Effector memory CD4-positive, alpha-beta T cell (primary cell): ENCODE measurements around the gene STARD5.

Experiments
- DNase-seq, 3 donors: peaks; one replicate each; pipeline ENCODE4 v3.0.0-alpha.2; 2020
- H3K27ac ChIP-seq: 2 replicates; pipeline ENCODE4 v1.7.0; 2013; ENCODE audit warnings: mild to moderate bottlenecking, low read length, moderate library complexity; ENCODE audit not compliant: insufficient read depth, poor library complexity, severe bottlenecking
- H3K27me3 ChIP-seq: replicated peaks from 2 replicates; pipeline ENCODE4 v1.7.0; 2013; ENCODE audit warnings: mild to moderate bottlenecking, low read length; ENCODE audit not compliant: insufficient read depth, control insufficient read depth, poor library complexity, severe bottlenecking
- H3K36me3 ChIP-seq: 2 replicates; pipeline ENCODE4 v1.7.0; 2013; ENCODE audit warnings: mild to moderate bottlenecking, low read length, moderate library complexity; ENCODE audit not compliant: control insufficient read depth, insufficient read depth
- H3K4me1 ChIP-seq: 2 replicates; pipeline ENCODE4 v1.7.0; 2013; ENCODE audit warnings: low read length, mild to moderate bottlenecking; ENCODE audit not compliant: control insufficient read depth, insufficient read depth, poor library complexity, severe bottlenecking
- H3K4me3 ChIP-seq: 2 replicates; pipeline ENCODE4 v1.7.0; 2013; ENCODE audit warnings: low read length, low read depth, mild to moderate bottlenecking; ENCODE audit not compliant: insufficient read depth, poor library complexity, severe bottlenecking
- H3K9me3 ChIP-seq: 2 replicates; pipeline ENCODE4 v1.7.0; 2013; ENCODE audit warnings: mild to moderate bottlenecking, low read length, moderate library complexity; ENCODE audit not compliant: control insufficient read depth

STARD5 gene

GRCh38 chr15:81278306-81279029 is 45.5 kb downstream of the STARD5 start:
- Histone ChIP-seq H3K4me1 (peaks cover 8% of the 10 kb centered on the region), H3K4me3 (no peak overlapping the region), H3K9me3 (no peaks in the 10 kb centered on the region), H3K27me3 (no peaks in the 10 kb centered on the region), H3K27ac (no peak overlapping the region), H3K36me3 (no peaks in the 10 kb centered on the region)
- DNase-seq: no peak

DNA sequence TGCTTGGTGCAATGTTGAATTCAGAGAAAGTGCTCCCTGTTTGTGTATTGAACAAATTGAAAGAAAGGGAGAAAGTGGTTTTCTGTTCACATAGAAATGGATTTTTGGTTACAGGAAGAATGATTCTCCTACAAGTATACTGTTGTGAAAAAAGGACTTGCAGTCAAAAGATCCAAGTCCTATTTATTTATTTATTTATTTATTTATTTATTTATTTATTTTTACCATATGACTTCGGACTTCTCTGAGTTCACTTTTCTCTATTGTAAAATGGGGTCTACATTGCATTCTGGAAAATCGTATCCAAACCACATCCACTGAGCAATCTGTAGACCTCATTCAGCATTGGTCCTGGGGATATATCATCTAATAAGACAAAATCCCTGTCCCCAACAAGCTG is 46.1 kb downstream of the STARD5 start:
- peaks cover 8% of the 10 kb centered on the region for H3K4me1 ChIP-seq
- no peaks in the 10 kb centered on the region for H3K36me3 ChIP-seq
- no peaks in the 10 kb centered on the region for H3K9me3 ChIP-seq
- H3K27me3 ChIP-seq: no peaks in the 10 kb centered on the region
- no peak overlapping the region for H3K4me3 ChIP-seq
- no peak for DNase-seq
- no peak overlapping the region for H3K27ac ChIP-seq

GRCh38 chr15:81276967-81277366 is 47.0 kb downstream of the STARD5 start:
- Histone ChIP-seq H3K27ac (no peak overlapping the region), H3K9me3 (no peaks in the 10 kb centered on the region), H3K4me3 (no peak overlapping the region), H3K36me3 (no peaks in the 10 kb centered on the region), H3K27me3 (no peaks in the 10 kb centered on the region), H3K4me1 (peaks cover 8% of the 10 kb centered on the region)
- DNase-seq: no peak

DNA sequence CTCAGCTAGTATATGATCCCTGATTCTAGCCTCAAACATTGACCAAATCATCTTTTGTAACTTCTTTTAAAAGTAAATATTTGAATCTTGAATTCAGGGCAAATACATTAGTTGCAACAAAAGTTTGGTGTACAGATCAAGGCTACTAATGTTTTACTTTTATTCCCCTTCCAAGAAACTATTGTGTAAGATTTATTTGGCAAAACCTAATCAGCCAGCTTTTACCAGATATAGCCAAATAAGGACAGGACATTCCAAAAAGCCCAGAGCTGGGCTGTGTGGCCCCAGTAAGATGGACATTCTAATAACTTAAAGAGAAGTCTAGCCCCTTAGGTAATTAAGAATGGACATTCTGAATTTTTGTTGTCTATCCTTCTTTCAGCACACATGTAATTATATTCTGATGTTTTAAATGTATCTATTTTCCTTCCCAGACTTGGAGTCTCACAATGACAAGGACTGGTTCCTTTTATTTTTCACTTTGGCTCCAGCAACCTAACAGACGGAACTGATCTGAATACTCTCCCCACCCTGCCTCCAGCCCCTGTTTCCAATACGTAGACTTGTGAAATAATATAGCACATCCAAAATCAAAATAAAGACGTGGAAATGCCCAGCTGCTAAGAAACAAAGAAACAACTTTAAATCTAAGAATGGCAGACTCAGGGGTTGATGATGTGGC is 48.1 kb downstream of the STARD5 start:
- H3K9me3 ChIP-seq: no peaks in the 10 kb centered on the region
- no peak overlapping the region for H3K27ac ChIP-seq
- H3K27me3 ChIP-seq: no peaks in the 10 kb centered on the region
- DNase-seq: no peak
- H3K4me1 ChIP-seq: peaks cover 8% of the 10 kb centered on the region
- no peaks in the 10 kb centered on the region for H3K36me3 ChIP-seq
- no peak overlapping the region for H3K4me3 ChIP-seq

DNA sequence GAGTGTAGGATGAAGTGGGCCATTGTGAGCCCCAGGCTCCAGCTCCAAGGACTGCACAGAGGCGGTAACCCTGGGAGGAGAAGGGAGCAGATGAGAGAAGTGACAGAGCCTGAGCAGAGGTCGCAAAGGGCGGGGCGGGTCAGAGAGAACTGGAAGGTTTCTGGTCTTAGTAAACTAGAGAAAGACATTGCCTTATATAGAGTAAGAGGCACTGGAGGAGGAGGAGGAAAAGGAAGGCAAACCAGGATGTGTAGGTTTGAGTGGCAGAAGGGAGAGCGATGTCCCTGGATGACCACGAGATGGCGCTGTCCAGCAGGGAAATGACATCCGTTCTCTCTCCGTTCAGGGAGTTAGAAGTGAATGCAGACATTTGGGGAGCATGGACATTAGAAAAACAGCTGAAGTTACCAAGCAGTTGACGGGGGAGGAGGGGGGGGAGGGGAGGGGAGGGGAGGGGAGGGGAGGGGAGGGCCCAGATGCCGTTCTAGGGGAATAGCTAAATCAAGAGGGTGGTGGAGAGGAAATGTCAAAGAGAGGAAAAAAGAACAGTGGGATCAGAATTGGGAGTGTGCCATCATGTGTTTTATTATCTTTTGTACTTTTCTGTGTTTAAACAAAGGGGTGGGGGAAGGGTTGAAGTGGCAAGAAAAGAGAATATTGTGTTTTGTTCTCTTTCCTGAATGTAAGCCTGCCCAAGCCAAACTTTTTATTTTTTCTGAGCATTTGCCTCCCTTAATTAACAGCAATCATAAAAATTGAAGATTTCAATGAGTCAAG is 48.8 kb downstream of the STARD5 start:
- H3K4me3 ChIP-seq: no peak overlapping the region
- no peaks in the 10 kb centered on the region for H3K9me3 ChIP-seq
- no peak overlapping the region for H3K27ac ChIP-seq
- DNase-seq: peak; percentile 50 to 74 (median 65)
- peaks cover 3% of the 10 kb centered on the region for H3K4me1 ChIP-seq
- H3K36me3 ChIP-seq: no peaks in the 10 kb centered on the region
- no peaks in the 10 kb centered on the region for H3K27me3 ChIP-seq

DNA sequence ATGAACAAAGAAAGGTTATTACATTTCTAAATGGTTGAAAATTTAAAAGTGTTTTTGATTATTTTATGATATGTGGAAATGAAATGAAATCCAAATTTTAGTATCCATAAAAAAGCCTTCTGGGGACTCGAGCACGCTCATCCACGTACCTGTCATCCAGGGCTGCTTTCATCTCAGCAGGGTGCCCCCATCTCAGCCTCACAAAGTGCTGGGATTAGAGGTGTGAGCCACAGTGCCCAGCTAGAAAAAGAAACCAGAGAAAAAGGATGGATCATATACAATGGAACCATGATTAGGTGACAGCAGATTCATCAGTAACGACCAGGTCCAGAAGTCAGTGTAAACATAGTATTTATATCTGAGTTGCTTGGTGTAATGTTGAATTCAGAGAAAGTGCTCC is 49.7 kb downstream of the STARD5 start:
- Histone ChIP-seq H3K36me3 (no peaks in the 10 kb centered on the region), H3K4me3 (no peak overlapping the region), H3K4me1 (peaks cover 3% of the 10 kb centered on the region), H3K27ac (no peak overlapping the region), H3K27me3 (no peaks in the 10 kb centered on the region), H3K9me3 (no peaks in the 10 kb centered on the region)
- no peak for DNase-seq

DNA sequence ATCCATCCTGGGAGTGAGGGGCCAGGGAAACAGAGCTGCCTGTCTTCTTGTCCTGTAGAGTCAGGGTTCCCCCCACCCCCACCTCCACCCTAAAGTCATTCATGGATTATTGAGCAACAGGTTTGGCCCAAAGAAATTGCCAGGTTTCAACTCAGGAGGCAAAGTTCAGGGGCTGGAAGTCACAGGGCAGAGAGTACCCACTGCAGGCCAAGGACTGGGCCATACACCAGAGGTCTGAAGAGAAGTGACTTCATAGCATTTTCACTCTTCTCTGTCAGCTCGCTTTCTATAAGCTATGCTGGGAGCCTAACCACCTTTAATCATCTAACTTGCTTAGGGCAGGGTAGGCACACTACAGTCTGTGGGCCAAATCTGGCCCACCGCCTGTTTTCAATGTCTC is 50.1 kb downstream of the STARD5 start:
- Histone ChIP-seq H3K27me3 (no peaks in the 10 kb centered on the region), H3K27ac (no peak overlapping the region), H3K36me3 (no peaks in the 10 kb centered on the region), H3K4me3 (no peak overlapping the region), H3K9me3 (no peaks in the 10 kb centered on the region), H3K4me1 (peaks cover 3% of the 10 kb centered on the region)
- no peak for DNase-seq

- Histone ChIP-seq H3K36me3 (no peaks in the 10 kb centered on the region), H3K9me3 (no peaks in the 10 kb centered on the region), H3K4me3 (no peak overlapping the region), H3K27me3 (no peaks in the 10 kb centered on the region), H3K27ac (no peak overlapping the region), H3K4me1 (peaks cover 3% of the 10 kb centered on the region)
- DNase-seq: no peak
Measured at GRCh38 chr15:81273200-81273599, 50.7 kb downstream of the STARD5 start.

DNA sequence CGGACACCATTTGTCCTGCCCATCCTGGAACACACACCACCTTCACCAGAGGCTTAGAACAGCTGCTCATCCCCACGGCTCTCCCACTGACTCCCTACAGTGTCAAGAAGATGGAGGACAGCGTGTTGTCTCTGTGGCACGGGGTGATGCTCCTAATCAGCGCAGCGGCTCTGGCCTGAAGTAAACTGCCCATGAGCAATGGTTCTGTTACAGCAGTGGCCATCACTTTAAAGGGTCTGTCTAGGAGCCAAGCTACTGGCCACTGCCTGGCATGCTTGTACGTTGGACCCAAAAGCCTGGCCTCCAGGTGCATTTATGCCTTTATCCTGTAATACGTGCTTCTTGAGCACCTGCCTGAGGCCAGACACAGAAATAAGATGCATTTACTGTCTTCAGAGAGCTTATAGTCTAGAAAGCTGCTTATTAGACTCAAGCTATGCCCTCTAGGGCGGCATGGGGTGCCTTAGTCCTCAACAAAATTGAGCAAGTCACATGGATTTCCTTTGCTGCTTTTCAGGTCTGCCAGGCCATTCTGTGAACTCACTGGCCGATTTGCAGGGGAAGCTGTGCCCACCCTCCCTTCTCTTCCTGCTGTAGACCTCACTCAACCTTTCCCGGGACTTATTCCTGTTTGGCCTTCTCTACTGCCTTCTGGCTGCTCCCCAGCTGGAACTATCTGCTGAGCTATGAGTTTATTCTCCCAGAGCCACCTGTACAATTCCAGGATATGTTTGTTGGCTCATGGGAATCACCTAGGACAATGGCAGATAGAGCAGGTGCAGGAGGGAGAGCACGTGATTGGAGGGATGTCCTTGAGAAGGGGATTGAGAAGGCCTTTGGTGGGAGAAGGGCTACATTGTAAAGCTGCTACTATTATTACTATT is 51.9 kb downstream of the STARD5 start:
- H3K4me1 ChIP-seq: peaks cover 3% of the 10 kb centered on the region
- no peak for DNase-seq
- no peaks in the 10 kb centered on the region for H3K27me3 ChIP-seq
- no peaks in the 10 kb centered on the region for H3K36me3 ChIP-seq
- no peak overlapping the region for H3K27ac ChIP-seq
- no peaks in the 10 kb centered on the region for H3K9me3 ChIP-seq
- H3K4me3 ChIP-seq: no peak overlapping the region
